Measurements from ENCODE around the gene DOCK4. TPM values are rescaled to one million over a fixed set of nuclear protein-coding genes. Genes with fewer than 3 reads are reported as not detected.

DOCK4 gene
- total RNA-seq, 1 donor: 31.8 TPM

DNA sequence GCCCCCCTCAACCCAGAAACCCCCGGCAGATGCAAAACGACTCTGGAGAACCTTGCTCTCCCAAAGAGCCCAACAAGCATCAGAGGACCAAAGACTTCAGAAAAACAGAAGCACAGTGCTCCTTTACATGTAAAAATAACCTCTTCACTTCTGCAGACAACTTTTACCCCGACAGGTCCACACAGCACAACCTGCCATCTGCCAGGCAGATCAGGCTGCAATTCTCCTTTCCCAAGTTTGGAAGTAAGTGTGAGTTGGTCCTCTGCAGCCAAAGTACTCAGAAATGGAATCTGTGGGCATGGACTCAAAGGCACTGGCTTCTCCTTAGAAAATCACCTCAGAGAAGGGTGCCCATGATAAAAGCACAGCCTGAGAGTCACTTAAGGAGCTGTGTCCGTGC lies 26.0 kb downstream of the DOCK4 start:
- Histone ChIP-seq H4K20me1 (ENCODE audit: insufficient read depth, low read length) (peaks cover 13% of the 10 kb centered on the region), H3K79me2 (ENCODE audit: insufficient read depth, low read length) (peaks cover 76% of the 10 kb centered on the region), H3K27ac (ENCODE audit: low read depth, low read length) (no peak overlapping the region), H3K36me3 (ENCODE audit: insufficient read depth, low read length) (no peaks in the 10 kb centered on the region), H3K4me1 (ENCODE audit: insufficient read depth, low read length) (no peaks in the 10 kb centered on the region), H3K4me3 (ENCODE audit: insufficient read depth, low read length) (no peak overlapping the region), H3K4me2 (ENCODE audit: insufficient read depth, low read length) (no peak overlapping the region), H3K9me3 (ENCODE audit: low read depth, low read length) (no peaks in the 10 kb centered on the region), H2AFZ (ENCODE audit: low read length) (no peak overlapping the region), H3K27me3 (ENCODE audit: insufficient read depth, low read length) (no peaks in the 10 kb centered on the region)
- DNase-seq (ENCODE audit: insufficient read length, low spot score, missing footprints): no peak
- TF ChIP-seq, protein P1, sequence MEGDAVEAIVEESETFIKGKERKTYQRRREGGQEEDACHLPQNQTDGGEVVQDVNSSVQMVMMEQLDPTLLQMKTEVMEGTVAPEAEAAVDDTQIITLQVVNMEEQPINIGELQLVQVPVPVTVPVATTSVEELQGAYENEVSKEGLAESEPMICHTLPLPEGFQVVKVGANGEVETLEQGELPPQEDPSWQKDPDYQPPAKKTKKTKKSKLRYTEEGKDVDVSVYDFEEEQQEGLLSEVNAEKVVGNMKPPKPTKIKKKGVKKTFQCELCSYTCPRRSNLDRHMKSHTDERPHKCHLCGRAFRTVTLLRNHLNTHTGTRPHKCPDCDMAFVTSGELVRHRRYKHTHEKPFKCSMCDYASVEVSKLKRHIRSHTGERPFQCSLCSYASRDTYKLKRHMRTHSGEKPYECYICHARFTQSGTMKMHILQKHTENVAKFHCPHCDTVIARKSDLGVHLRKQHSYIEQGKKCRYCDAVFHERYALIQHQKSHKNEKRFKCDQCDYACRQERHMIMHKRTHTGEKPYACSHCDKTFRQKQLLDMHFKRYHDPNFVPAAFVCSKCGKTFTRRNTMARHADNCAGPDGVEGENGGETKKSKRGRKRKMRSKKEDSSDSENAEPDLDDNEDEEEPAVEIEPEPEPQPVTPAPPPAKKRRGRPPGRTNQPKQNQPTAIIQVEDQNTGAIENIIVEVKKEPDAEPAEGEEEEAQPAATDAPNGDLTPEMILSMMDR (IDR thresholded peaks at IDR 0.05; ENCODE audit: extremely low read depth, low read depth, low read length): no peak

DNA sequence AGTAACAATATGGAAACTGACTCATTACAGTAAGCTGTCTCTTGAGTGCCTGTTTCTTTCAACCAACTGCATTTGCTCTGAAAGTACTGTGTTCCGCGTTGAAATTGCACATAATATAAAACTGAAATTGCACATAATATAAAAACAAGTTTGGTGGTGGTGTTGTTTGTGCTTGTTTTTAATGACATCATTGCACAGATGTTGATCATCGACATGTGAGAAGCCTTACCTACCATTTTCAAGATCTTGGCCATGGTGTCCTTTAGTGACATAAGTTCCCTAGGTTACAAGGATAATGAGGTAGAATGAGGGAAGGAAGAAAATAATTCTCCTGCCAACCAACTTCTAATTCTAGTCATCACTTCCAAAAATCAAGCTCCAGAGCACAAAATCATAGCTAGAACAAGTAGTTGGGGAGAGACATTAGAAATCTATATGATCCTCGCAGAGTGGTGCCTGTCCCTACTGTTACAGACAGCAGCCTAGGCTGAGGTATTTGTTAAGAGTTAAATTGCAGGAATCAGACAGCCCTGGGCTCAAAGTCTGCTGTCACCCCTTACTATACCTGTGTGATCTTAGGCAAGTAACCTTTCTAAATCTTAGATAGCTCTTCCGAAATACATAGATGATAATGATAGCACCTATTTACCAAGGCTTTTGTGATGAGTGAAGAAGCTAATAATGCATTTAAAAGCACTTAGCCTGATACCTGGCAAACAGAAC lies 29.3 kb downstream of the DOCK4 start:
- H3K27me3 ChIP-seq (ENCODE audit: insufficient read depth, low read length): no peaks in the 10 kb centered on the region
- no peak overlapping the region for H3K4me3 ChIP-seq (ENCODE audit: insufficient read depth, low read length)
- H3K36me3 ChIP-seq (ENCODE audit: insufficient read depth, low read length): no peaks in the 10 kb centered on the region
- peaks cover 8% of the 10 kb centered on the region for H4K20me1 ChIP-seq (ENCODE audit: insufficient read depth, low read length)
- H3K27ac ChIP-seq (ENCODE audit: low read depth, low read length): no peak overlapping the region
- H2AFZ ChIP-seq (ENCODE audit: low read length): no peak overlapping the region
- DNase-seq (ENCODE audit: insufficient read length, low spot score, missing footprints): no peak
- H3K79me2 ChIP-seq (ENCODE audit: insufficient read depth, low read length): peaks cover 69% of the 10 kb centered on the region
- no peaks in the 10 kb centered on the region for H3K4me1 ChIP-seq (ENCODE audit: insufficient read depth, low read length)
- no peak overlapping the region for H3K4me2 ChIP-seq (ENCODE audit: insufficient read depth, low read length)
- no peaks in the 10 kb centered on the region for H3K9me3 ChIP-seq (ENCODE audit: low read depth, low read length)
- TF ChIP-seq, protein P1 (IDR thresholded peaks at IDR 0.05; ENCODE audit: extremely low read depth, low read depth, low read length): no peak

DNA sequence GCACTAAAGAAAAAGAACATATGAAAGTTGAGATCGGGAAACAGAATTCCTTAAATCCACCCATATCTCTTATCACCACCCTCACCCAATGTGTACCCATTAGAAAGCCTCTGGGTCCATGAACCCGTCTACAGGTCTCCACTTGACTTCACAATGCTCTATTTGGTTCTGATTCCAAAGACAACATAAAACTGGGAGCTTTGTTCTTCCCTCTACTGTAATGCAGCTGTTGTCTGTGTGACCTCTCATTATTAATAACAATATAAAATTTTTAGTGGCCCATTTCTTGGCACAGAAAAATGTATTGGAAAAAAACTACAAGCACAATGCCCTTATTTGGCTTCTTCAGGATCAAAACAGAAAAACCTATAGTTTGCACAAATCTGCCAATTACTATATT lies 30.0 kb downstream of the DOCK4 start:
- H3K36me3 ChIP-seq (ENCODE audit: insufficient read depth, low read length): no peaks in the 10 kb centered on the region
- no peaks in the 10 kb centered on the region for H3K27me3 ChIP-seq (ENCODE audit: insufficient read depth, low read length)
- H3K79me2 ChIP-seq (ENCODE audit: insufficient read depth, low read length): peaks cover 71% of the 10 kb centered on the region
- H4K20me1 ChIP-seq (ENCODE audit: insufficient read depth, low read length): peaks cover 5% of the 10 kb centered on the region
- no peak overlapping the region for H3K4me3 ChIP-seq (ENCODE audit: insufficient read depth, low read length)
- no peaks in the 10 kb centered on the region for H3K4me1 ChIP-seq (ENCODE audit: insufficient read depth, low read length)
- no peaks in the 10 kb centered on the region for H3K9me3 ChIP-seq (ENCODE audit: low read depth, low read length)
- H3K27ac ChIP-seq (ENCODE audit: low read depth, low read length): no peak overlapping the region
- no peak overlapping the region for H3K4me2 ChIP-seq (ENCODE audit: insufficient read depth, low read length)
- no peak for DNase-seq (ENCODE audit: insufficient read length, low spot score, missing footprints)
- no peak overlapping the region for H2AFZ ChIP-seq (ENCODE audit: low read length)
- TF ChIP-seq, protein P1 (IDR thresholded peaks at IDR 0.05; ENCODE audit: extremely low read depth, low read depth, low read length): no peak

DNA sequence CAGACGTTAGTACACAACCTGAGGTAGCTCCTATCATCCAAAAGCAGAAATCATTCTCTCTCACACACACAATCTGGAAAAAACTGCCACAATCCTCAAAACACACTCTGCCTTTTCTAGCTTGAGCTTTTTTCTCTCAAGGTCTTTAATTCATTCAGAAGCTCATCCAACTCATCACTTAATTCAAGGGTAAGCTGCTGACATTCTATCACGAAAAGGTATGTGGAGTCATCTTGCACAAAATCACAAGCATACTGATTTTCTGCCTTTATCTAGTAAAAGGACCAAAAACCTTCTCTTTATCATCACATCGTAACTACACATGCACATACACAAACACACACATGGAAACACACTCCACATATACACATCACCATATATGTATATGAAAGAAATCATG lies 32.0 kb downstream of the DOCK4 start:
- TF ChIP-seq, protein P1 (IDR thresholded peaks at IDR 0.05; ENCODE audit: extremely low read depth, low read depth, low read length): no peak
- Histone ChIP-seq H3K79me2 (ENCODE audit: insufficient read depth, low read length) (peaks cover 63% of the 10 kb centered on the region), H2AFZ (ENCODE audit: low read length) (no peak overlapping the region), H3K4me2 (ENCODE audit: insufficient read depth, low read length) (no peak overlapping the region), H3K36me3 (ENCODE audit: insufficient read depth, low read length) (no peaks in the 10 kb centered on the region), H3K27ac (ENCODE audit: low read depth, low read length) (no peak overlapping the region), H3K27me3 (ENCODE audit: insufficient read depth, low read length) (no peaks in the 10 kb centered on the region), H4K20me1 (ENCODE audit: insufficient read depth, low read length) (no peaks in the 10 kb centered on the region), H3K4me3 (ENCODE audit: insufficient read depth, low read length) (no peak overlapping the region), H3K4me1 (ENCODE audit: insufficient read depth, low read length) (no peaks in the 10 kb centered on the region), H3K9me3 (ENCODE audit: low read depth, low read length) (no peaks in the 10 kb centered on the region)
- DNase-seq (ENCODE audit: insufficient read length, low spot score, missing footprints): no peak
